Measurements from ENCODE around the gene KRTAP4-6. TPM values are rescaled to one million over a fixed set of nuclear protein-coding genes. Genes with fewer than 3 reads are reported as not detected.
"Not testable (repeated sequence)": the region's sequence is repeated elsewhere in the genome, so short reads cannot be mapped to it uniquely, and the experiment has no call there.

Gene KRTAP4-6
- total RNA-seq, 6 experiments from 2014 or later: not detected

- Histone ChIP-seq H3K4me3 (no peak overlapping the region), H3K4me1 (no peaks in the 10 kb centered on the region), H3K27me3 (no peaks in the 10 kb centered on the region), H3K36me3 (no peaks in the 10 kb centered on the region), H3K9me3 (no peaks in the 10 kb centered on the region), H3K27ac (no peak overlapping the region)
- TF ChIP-seq POLR2A (IDR thresholded peaks at IDR 0.05): no peak
- no peak for TF ChIP-seq CTCF (IDR thresholded peaks at IDR 0.05)
- no peak for ATAC-seq
- 100% methylated on average over 1 of the region's 1 CpG for WGBS (ENCODE audit: insufficient coverage, low coverage, low lambda C conversion rate, missing lambda C conversion rate)
- intact Hi-C loops (cut with DNase I): no loop called here
- no peak for DNase-seq
Observed at GRCh38 chr17:41103896-41104295, 36.4 kb downstream of the KRTAP4-6 start.

- no peaks in the 10 kb centered on the region for H3K36me3 ChIP-seq
- no peak within 1 kb of the TSS for H3K27ac ChIP-seq
- DNase-seq: no peak
- H3K4me3 ChIP-seq: no peak within 1 kb of the TSS
- no peaks in the 10 kb centered on the region for H3K4me1 ChIP-seq
- TF ChIP-seq POLR2A (IDR thresholded peaks at IDR 0.05) (no peak), CTCF (IDR thresholded peaks at IDR 0.05) (no peak)
- no peaks in the 10 kb centered on the region for H3K27me3 ChIP-seq
- intact Hi-C loops (cut with DNase I): no loop called here
- 19% methylated on average over 4 of the region's 10 CpGs for WGBS (ENCODE audit: insufficient coverage, low coverage, low lambda C conversion rate, missing lambda C conversion rate)
- no peak for ATAC-seq
- no peaks in the 10 kb centered on the region for H3K9me3 ChIP-seq
Observed at GRCh38 chr17:41101586-41102259, 38.6 kb downstream of the KRTAP4-6 start, which contains the start of gene KRTAP4-16. KRTAP4-16 (minus strand) TSS chr17:41102209; CDS start chr17:41102209, 0 bp downstream.

GRCh38 chr17:41099682-41100480 is 40.5 kb downstream of the KRTAP4-6 start:
- H3K4me3 ChIP-seq, ATAC-seq, H3K4me1 ChIP-seq: not testable (repeated sequence)

GRCh38 chr17:41098481-41098880 is 41.9 kb downstream of the KRTAP4-6 start:
- Histone ChIP-seq H3K4me1 (no peaks in the 10 kb centered on the region), H3K9me3 (no peaks in the 10 kb centered on the region), H3K27me3 (no peaks in the 10 kb centered on the region), H3K36me3 (no peaks in the 10 kb centered on the region), H3K27ac (no peak overlapping the region), H3K4me3 (no peak overlapping the region)
- no peak for DNase-seq
- TF ChIP-seq POLR2A (IDR thresholded peaks at IDR 0.05) (no peak), CTCF (IDR thresholded peaks at IDR 0.05) (no peak)
- WGBS (ENCODE audit: insufficient coverage, low coverage, low lambda C conversion rate, missing lambda C conversion rate): 67% methylated on average over 6 of the region's 6 CpGs
- intact Hi-C loops (cut with DNase I): no loop called here
- no peak for ATAC-seq

More at GRCh38 chr17:41099682-41100480, 40.5 kb downstream of the KRTAP4-6 start:
- intact Hi-C loops (cut with DNase I); H3K9me3 ChIP-seq; H3K27me3 ChIP-seq; H3K27ac ChIP-seq; H3K36me3 ChIP-seq; DNase-seq: not testable (repeated sequence)
- 22% methylated on average over 7 of the region's 7 CpGs for WGBS (ENCODE audit: insufficient coverage, low coverage, low lambda C conversion rate, missing lambda C conversion rate)

- 37% methylated on average over 3 of the region's 4 CpGs for WGBS (ENCODE audit: insufficient coverage, low coverage, low lambda C conversion rate, missing lambda C conversion rate)
- intact Hi-C loops (cut with DNase I): no loop called here
- no peak for DNase-seq
- Histone ChIP-seq H3K4me3 (no peak within 1 kb of the TSS), H3K4me1 (no peaks in the 10 kb centered on the region), H3K27me3 (no peaks in the 10 kb centered on the region), H3K27ac (no peak within 1 kb of the TSS), H3K36me3 (no peaks in the 10 kb centered on the region), H3K9me3 (no peaks in the 10 kb centered on the region)
- ATAC-seq: no peak
- TF ChIP-seq CTCF (IDR thresholded peaks at IDR 0.05) (no peak), POLR2A (IDR thresholded peaks at IDR 0.05) (no peak)
Observed at GRCh38 chr17:41098042-41098441, 42.3 kb downstream of the KRTAP4-6 start, which contains the start of gene KRTAP4-8. KRTAP4-8 (minus strand) TSS chr17:41098142; CDS start chr17:41098084, 58 bp downstream.
